Ishikawa (cell line): Measurements from ENCODE around the gene TMEM101.

Experiments
- CEBPB ChIP-seq: IDR thresholded peaks from 2 replicates; pipeline ENCODE4 v1.6.1; 2012
- CREB1 ChIP-seq: IDR thresholded peaks from 2 replicates; pipeline ENCODE4 v1.6.1; 2012; ENCODE audit warnings: low read depth
- EGR1 ChIP-seq: IDR thresholded peaks from 2 replicates; pipeline ENCODE4 v1.6.1; 2012
- EP300 ChIP-seq: IDR thresholded peaks from 2 replicates; pipeline ENCODE4 v1.6.1; 2012; ENCODE audit warnings: borderline replicate concordance
- FOXM1 ChIP-seq: IDR thresholded peaks from 2 replicates; pipeline ENCODE4 v1.6.1; 2012; ENCODE audit warnings: low read depth, borderline replicate concordance
- NFIC ChIP-seq: IDR thresholded peaks from 2 replicates; pipeline ENCODE4 v1.6.1; 2012
- RAD21 ChIP-seq: IDR thresholded peaks from 2 replicates; pipeline ENCODE4 v1.6.1; 2012; ENCODE audit warnings: low read depth
- TAF1 ChIP-seq: IDR thresholded peaks from 2 replicates; pipeline ENCODE4 v1.6.1; 2012; ENCODE audit warnings: low read depth, mild to moderate bottlenecking
- TEAD4 ChIP-seq: IDR thresholded peaks from 2 replicates; pipeline ENCODE4 v1.6.1; 2012
- YY1 ChIP-seq: IDR thresholded peaks from 2 replicates; pipeline ENCODE4 v1.6.1; 2012; ENCODE audit warnings: low read depth
- ZBTB7A ChIP-seq: IDR thresholded peaks from 2 replicates; pipeline ENCODE4 v1.6.1; 2012; ENCODE audit warnings: low read depth
- TF ChIP-seq, protein P1 (sequence below): IDR thresholded peaks from 2 replicates; pipeline ENCODE4 v1.6.1; 2012; ENCODE audit warnings: low read depth, mild to moderate bottlenecking
- TF ChIP-seq, protein P2 (sequence below): IDR thresholded peaks from 2 replicates; pipeline ENCODE4 v1.6.1; 2012
- TF ChIP-seq, protein P3 (sequence below): IDR thresholded peaks from 2 replicates; pipeline ENCODE4 v1.6.1; 2012

DNA sequence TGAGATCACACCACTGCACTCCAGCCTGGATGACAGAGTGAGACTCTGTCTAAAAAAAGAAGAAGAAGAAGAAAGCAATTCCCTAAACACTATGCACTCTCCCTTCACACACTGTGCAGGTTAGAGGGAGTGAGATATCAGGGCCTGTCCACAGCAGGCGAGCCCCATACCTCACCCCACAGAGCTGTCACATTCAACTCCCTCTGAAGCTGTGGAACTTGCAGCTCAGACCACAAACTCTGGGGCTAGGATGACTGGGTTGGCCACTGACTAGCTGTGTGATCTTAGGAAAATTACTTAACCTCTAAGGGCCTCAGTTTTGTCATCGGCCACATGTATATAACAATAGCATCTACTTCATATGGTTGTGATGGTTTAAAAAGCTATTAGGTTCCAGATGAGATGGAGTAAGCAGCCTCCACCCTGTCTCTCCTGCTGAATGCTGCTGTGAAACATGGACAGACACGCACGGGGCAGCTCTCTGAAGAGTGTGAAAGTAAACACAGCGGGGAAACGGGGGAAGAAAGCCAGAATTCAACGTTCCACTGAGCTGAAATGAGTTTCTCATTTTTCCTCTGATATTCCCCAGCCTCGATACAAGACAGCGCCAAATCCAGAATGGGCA is 47.4 kb downstream of the TMEM101 start:
- TF ChIP-seq, protein P1, sequence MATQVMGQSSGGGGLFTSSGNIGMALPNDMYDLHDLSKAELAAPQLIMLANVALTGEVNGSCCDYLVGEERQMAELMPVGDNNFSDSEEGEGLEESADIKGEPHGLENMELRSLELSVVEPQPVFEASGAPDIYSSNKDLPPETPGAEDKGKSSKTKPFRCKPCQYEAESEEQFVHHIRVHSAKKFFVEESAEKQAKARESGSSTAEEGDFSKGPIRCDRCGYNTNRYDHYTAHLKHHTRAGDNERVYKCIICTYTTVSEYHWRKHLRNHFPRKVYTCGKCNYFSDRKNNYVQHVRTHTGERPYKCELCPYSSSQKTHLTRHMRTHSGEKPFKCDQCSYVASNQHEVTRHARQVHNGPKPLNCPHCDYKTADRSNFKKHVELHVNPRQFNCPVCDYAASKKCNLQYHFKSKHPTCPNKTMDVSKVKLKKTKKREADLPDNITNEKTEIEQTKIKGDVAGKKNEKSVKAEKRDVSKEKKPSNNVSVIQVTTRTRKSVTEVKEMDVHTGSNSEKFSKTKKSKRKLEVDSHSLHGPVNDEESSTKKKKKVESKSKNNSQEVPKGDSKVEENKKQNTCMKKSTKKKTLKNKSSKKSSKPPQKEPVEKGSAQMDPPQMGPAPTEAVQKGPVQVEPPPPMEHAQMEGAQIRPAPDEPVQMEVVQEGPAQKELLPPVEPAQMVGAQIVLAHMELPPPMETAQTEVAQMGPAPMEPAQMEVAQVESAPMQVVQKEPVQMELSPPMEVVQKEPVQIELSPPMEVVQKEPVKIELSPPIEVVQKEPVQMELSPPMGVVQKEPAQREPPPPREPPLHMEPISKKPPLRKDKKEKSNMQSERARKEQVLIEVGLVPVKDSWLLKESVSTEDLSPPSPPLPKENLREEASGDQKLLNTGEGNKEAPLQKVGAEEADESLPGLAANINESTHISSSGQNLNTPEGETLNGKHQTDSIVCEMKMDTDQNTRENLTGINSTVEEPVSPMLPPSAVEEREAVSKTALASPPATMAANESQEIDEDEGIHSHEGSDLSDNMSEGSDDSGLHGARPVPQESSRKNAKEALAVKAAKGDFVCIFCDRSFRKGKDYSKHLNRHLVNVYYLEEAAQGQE, result no peak
- no peak for TF ChIP-seq TAF1
- TF ChIP-seq YY1, result no peak
- TF ChIP-seq, protein P2, sequence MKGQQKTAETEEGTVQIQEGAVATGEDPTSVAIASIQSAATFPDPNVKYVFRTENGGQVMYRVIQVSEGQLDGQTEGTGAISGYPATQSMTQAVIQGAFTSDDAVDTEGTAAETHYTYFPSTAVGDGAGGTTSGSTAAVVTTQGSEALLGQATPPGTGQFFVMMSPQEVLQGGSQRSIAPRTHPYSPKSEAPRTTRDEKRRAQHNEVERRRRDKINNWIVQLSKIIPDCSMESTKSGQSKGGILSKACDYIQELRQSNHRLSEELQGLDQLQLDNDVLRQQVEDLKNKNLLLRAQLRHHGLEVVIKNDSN, result no peak
- no peak for TF ChIP-seq NFIC
- TF ChIP-seq CEBPB, result no peak
- no peak for TF ChIP-seq EP300
- TF ChIP-seq RAD21, result no peak
- TF ChIP-seq EGR1, result no peak
- no peak for TF ChIP-seq TEAD4
- TF ChIP-seq FOXM1, result no peak
- TF ChIP-seq, protein P3, sequence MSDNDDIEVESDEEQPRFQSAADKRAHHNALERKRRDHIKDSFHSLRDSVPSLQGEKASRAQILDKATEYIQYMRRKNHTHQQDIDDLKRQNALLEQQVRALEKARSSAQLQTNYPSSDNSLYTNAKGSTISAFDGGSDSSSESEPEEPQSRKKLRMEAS, result no peak
- TF ChIP-seq ZBTB7A, result no peak
- TF ChIP-seq CREB1, result no peak
